SW480 (cell line): ENCODE measurements around the gene SPAG6.
"Not testable (repeated sequence)": the region's sequence is repeated elsewhere in the genome, so short reads cannot be mapped to it uniquely, and the experiment has no call there.

Experiments
- DNase-seq: peaks from one replicate; pipeline ENCODE4 v3.0.0-alpha.2; 2016; ENCODE audit warnings: low spot score

Gene SPAG6

GRCh38 chr10:22372298-22372697 lies 27.0 kb downstream of the SPAG6 start:
- DNase-seq = no peak

- no peak for DNase-seq
These were observed 27.6 kb downstream of the SPAG6 start for GRCh38 chr10:22372917-22373316.

DNA sequence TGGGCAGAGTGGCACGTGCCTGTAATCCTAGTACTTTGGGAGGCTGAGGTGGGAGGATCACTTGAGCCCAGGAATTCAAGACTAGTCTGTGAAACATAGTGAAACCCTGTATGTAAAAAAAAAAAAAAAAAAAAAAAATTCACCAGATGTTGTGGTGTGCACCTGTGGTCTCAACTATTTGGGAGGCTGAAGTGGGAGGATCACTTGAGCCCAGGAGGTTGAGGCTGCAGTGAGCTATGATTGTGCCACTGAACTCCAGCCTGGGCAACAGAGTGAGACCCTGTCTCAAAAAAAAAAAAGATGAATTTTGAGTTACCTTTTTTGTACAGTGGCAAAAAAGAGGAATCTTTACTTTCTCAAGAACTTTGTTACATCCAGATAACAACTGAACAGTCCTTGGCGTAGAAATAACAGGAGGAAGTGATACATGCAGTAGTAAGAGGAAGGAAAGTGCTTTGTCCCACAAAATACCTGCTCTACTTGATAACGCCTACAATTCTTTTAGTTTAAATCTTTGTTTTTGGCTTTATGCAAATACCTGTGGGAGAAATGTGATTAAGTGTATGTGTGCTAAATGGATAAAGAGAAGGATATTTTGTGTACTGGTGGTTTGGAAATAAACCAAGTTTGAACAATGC lies 29.3 kb downstream of the SPAG6 start:
- DNase-seq = no peak

DNA sequence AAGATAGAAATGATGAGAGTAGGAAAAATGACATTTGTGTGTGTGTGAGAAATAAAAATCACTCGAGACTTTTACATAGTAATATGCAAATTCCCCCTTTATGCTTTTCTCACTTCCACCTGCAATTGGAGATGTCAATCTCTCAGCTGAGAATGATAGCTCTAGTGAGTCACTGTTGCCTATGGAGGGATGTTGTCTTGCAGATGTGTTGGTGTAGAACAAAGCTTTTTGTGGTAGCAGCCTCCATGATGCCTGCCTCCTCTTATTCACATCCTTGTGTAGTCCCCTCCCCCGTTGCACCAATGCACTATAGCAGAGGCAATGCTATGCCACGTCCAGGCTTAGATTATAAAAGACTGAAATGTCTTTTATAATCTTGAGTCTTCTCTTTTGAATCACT lies 33.8 kb downstream of the SPAG6 start:
- DNase-seq = no peak

DNA sequence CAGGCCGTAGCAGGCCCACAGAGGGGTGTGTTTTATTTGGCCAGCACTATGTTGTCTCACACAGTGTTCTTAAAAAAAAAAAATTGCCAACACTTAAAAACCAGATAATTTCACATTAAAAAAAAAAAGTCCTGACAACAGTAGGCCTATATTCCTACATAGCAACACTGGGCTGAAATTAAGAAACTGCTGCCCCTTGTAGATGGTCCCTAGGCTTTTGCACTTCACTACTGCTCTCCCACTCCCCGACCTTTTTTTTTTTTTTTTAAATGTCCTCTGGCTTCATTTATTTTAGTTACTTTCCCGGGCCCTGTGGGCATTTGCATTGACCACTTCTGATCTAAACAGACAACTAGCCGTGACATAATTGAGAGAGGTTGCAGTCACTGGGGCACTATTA lies 36.0 kb downstream of the SPAG6 start:
- DNase-seq = no peak

DNA sequence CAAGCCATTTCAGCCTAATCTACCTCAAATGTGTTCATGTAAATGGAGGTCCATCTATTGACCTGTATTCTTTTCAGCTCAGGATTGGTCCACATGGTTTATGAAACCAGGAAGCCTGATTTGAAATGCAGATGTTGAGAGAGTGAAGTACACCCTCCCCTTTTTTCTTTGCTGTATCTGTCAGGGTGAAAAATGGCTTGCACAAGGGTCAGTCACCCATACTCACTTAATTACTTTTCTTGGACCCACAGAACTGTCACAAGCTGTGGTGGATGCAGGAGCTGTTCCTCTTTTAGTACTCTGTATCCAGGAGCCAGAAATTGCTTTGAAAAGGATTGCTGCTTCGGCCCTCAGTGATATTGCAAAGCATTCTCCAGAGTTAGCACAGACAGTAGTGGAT lies 41.2 kb downstream of the SPAG6 start:
- DNase-seq = no peak

DNA sequence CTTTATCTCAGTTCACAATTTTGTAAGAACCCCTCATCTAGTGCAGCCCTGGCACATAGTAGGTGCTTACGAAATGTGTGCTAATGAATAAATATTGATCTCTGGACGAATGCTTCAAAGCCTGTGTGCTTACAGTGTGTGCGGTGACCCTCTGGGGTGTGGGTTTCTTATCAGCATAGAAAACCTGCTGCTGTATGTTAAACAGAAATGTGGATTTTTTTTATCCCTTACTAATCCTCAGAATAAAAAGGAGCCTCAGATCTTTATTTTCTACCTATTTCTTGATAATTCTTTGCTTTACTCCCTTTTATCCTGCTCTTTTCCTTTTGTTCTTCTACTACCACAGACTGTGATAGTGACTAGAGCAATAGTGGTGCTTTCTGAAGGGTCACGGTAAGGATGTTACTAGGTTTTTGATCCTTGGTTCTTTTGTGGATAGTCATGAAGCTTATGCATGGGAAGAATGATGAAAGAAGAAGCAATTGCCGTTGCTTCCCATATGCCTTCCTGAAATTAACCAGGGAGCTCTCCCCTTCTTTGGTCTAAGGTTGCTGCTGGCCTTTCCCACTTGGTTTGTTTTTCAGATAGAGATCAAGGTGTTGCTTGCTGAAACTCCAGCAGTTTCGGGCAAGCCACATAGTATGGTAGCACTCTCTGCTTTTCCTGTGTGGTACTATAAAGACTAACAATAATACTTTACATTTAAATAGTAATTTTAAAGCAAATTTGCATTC lies 44.7 kb downstream of the SPAG6 start:
- peak; percentile 10 for DNase-seq

- DNase-seq = no peak
These were observed 46.3 kb downstream of the SPAG6 start for GRCh38 chr10:22391600-22391999.

DNA sequence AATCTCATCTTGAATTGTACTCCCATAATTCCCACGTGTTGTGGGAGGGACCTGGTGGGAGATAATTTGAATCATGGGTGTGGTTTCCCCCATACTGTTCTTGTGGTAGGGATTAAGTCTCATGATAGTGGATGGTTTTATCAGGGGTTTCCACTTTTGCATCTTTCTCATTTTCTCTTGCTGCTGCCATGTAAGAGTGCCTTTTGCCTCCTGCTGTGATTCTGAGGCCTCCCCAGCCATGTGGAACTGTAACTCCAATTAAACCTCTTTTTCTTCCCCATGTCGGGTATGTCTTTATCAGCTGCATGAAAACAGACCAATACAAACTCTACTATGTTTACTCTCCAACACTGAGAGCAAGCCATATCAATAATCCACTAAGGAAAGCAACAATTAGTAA lies 50.9 kb downstream of the SPAG6 start:
- DNase-seq = not testable (repeated sequence)

GRCh38 chr10:22406916-22407315 lies 61.6 kb downstream of the SPAG6 start:
- DNase-seq = not testable (repeated sequence)

DNA sequence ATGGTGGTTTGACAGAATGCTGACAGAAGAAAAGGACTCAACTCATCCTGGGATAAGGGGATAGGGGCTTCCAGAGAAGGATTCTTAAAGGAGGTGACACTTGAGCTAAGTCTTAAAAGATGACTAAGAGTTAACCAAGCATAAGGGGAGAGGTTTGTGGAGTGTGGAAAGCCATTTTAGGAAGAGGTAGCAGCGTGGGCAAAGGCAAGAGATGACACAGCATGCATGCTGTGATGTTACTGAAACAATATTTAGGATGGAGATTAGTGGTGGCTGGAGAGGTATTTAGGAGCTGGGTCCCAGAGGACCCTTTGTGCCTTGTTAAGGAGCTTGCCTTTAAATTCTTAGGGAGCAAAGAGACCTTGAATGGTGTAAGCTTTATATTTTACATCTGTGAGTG lies 65.1 kb downstream of the SPAG6 start:
- no peak for DNase-seq

- DNase-seq = no peak
These were observed 65.5 kb downstream of the SPAG6 start for GRCh38 chr10:22410846-22411245.

GRCh38 chr10:22414146-22414545 lies 68.8 kb downstream of the SPAG6 start:
- DNase-seq = no peak

DNA sequence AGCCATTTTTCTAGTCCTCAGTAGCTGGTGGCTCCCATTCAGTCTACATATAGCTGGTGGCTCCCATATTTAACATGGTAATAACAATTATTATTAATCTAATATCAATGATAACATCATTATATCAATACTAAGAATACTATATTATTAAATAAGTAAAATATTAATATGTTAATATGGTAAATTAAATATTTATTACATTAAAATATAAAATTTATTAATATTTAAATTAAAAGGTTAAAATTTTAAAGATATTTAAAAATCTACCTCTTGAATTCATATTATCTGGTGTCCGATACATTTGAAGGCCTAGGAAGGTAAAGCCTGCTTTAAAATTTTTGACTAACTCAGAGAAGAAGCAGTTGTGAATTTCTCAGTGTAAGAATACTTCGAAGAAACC lies 69.8 kb downstream of the SPAG6 start:
- no peak for DNase-seq

- DNase-seq = no peak
These were observed 72.5 kb downstream of the SPAG6 start for GRCh38 chr10:22417736-22418268.

GRCh38 chr10:22420787-22421517 lies 75.7 kb downstream of the SPAG6 start:
- DNase-seq = peak; percentile 21

DNA sequence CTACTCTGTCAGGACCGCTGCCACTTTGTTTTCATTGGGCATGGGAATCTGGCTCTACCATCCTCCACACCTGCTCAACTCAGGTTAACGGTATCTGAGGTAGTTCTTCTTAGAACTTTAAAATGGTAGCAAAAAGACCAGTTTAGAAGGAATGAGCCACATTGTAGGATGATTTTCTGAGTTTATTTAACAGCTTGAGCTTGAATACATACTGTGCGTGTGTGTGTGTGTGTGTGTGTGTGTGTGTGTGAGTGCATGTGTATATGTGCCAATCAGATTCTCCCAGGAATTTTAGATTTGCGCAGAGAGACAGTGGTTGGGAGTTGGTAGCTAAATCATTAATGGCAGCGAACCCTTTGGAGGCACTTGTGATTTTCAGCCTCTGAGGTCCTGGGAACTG lies 81.4 kb downstream of the SPAG6 start:
- DNase-seq = no peak

DNA sequence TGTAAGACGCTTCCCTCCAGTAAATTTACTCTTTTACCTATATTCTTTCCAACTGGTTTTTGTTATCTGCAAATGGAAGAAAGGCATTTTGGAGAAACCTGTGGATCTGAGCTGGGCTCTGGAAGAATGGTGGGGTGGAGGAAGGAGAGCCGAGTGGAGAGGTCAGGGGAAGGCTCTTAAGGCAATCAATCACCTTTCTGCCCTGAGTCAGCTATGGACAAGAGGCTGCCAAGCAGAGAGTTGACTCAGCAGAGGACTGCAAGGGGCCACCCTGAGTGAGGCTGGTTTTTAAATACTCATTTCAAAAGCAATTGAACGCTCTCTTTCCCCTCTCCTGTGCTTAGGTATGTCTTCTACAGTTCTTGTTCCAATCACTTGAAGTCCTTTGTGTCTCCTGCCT lies 81.8 kb downstream of the SPAG6 start:
- no peak for DNase-seq

GRCh38 chr10:22427890-22428571 lies 82.7 kb downstream of the SPAG6 start:
- DNase-seq = peak; percentile 94

- DNase-seq = no peak
These were observed 83.8 kb downstream of the SPAG6 start for GRCh38 chr10:22429146-22429545.

- DNase-seq = no peak
These were observed 84.7 kb downstream of the SPAG6 start for GRCh38 chr10:22429981-22430421.

- peak; percentile 24 for DNase-seq
These were observed 88.6 kb downstream of the SPAG6 start for GRCh38 chr10:22433875-22434274.
